ENCODE measurements around the gene CETP.

Gene CETP

DNA sequence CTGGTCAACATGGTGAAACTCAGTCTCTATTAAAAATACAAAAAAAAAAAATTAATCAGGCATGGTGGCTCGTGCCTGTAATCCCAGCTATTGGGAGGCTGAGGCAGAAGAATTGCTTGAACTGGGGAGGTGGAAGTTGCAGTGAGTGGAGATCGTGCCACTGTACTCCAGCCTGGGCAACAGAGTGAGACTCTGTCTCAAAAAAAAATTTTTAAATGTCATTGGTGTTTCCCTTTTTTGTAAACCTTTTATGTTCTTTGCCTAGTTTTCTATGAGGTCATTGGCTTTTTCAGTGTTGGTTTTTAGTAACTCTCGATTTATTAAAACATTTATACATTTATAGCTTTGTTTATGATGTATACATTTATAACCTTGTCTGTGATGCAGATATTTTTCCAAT, 45.8 kb downstream of the CETP start:
- no peak overlapping the region for H3K9ac ChIP-seq (ENCODE audit: insufficient read length, low read depth)
- no peak overlapping the region for H3K4me3 ChIP-seq (ENCODE audit: insufficient read length, low read depth)
- no peaks in the 10 kb centered on the region for H3K27me3 ChIP-seq (ENCODE audit: insufficient read depth, insufficient read length)
- peaks cover 1% of the 10 kb centered on the region for H3K4me1 ChIP-seq (ENCODE audit: insufficient read depth, insufficient read length)
- H3K9me3 ChIP-seq (ENCODE audit: insufficient read depth, low read length), result no peaks in the 10 kb centered on the region
- no peak for DNase-seq (ENCODE audit: low read depth, low spot score)
- no peaks in the 10 kb centered on the region for H3K36me3 ChIP-seq (ENCODE audit: insufficient read depth, insufficient read length, low read length)
- TF ChIP-seq YY1 (IDR thresholded peaks at IDR 0.05; ENCODE audit: insufficient read depth, insufficient read length) (no peak), ZNF274 (IDR thresholded peaks at IDR 0.05; ENCODE audit: low read depth, low read length) (0 out of 2 replicates have a peak, but pooled peaks have one; percentile 22), SUZ12 (IDR thresholded peaks at IDR 0.05; ENCODE audit: extremely low read depth, insufficient read depth, insufficient read length) (no peak)

DNA sequence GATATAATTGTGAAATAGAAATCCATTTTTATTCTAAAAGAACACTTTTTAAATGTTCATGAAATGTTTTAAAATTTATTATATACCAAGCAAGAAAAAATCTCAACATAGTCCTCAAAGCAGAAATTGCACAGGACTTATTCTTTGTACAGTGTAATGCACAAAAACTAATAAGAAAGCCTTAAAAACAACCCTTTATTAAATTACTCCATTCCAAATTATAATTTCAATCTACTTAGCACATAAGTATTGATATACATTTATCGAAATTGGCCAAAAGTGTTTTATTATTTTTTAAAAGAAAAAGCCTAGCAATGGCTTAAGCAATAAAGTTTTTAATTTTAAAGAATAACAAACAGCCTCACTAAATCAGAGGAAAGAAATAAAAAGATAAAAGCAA, 46.7 kb downstream of the CETP start:
- TF ChIP-seq ZNF274 (IDR thresholded peaks at IDR 0.05; ENCODE audit: low read depth, low read length) (no peak), YY1 (IDR thresholded peaks at IDR 0.05; ENCODE audit: insufficient read depth, insufficient read length) (no peak), SUZ12 (IDR thresholded peaks at IDR 0.05; ENCODE audit: extremely low read depth, insufficient read depth, insufficient read length) (no peak)
- no peak for DNase-seq (ENCODE audit: low read depth, low spot score)
- Histone ChIP-seq H3K4me3 (ENCODE audit: insufficient read length, low read depth) (no peak overlapping the region), H3K9ac (ENCODE audit: insufficient read length, low read depth) (no peak overlapping the region), H3K9me3 (ENCODE audit: insufficient read depth, low read length) (no peaks in the 10 kb centered on the region), H3K27me3 (ENCODE audit: insufficient read depth, insufficient read length) (no peaks in the 10 kb centered on the region), H3K4me1 (ENCODE audit: insufficient read depth, insufficient read length) (peaks cover 1% of the 10 kb centered on the region), H3K36me3 (ENCODE audit: insufficient read depth, insufficient read length, low read length) (no peaks in the 10 kb centered on the region)

DNA sequence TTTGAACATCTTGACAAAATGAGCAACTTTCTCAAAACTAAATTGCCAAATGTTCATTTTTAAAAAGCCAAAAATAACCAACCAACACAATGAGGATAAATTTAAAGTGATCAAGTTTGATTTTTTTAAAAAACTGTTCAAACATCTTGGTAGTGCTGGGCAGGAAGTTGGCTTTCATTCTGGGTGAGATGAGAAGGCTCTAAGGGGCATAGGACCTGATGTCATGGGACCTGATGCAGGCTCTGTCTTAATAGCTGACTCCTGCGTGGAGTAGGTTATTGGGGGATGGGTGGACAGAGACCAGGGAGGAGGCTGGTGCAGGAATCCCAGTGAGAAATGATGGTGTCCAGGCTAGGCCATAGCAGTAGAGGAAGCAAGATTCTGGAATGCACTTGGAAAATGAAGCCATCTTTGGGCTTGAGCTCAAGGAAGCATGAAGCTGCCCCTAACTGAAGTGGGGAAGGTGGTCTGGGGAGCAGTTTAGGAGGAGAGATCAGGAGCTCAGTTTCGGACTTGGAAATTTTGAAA, 48.0 kb downstream of the CETP start:
- no peak for TF ChIP-seq ZNF274 (IDR thresholded peaks at IDR 0.05; ENCODE audit: low read depth, low read length)
- no peak for TF ChIP-seq SUZ12 (IDR thresholded peaks at IDR 0.05; ENCODE audit: extremely low read depth, insufficient read depth, insufficient read length)
- TF ChIP-seq YY1 (IDR thresholded peaks at IDR 0.05; ENCODE audit: insufficient read depth, insufficient read length), result no peak
- Histone ChIP-seq H3K9ac (ENCODE audit: insufficient read length, low read depth) (no peak overlapping the region), H3K27me3 (ENCODE audit: insufficient read depth, insufficient read length) (no peaks in the 10 kb centered on the region), H3K4me1 (ENCODE audit: insufficient read depth, insufficient read length) (peaks cover 1% of the 10 kb centered on the region), H3K36me3 (ENCODE audit: insufficient read depth, insufficient read length, low read length) (no peaks in the 10 kb centered on the region), H3K9me3 (ENCODE audit: insufficient read depth, low read length) (no peaks in the 10 kb centered on the region), H3K4me3 (ENCODE audit: insufficient read length, low read depth) (no peak overlapping the region)
- DNase-seq (ENCODE audit: low read depth, low spot score), result no peak

DNA sequence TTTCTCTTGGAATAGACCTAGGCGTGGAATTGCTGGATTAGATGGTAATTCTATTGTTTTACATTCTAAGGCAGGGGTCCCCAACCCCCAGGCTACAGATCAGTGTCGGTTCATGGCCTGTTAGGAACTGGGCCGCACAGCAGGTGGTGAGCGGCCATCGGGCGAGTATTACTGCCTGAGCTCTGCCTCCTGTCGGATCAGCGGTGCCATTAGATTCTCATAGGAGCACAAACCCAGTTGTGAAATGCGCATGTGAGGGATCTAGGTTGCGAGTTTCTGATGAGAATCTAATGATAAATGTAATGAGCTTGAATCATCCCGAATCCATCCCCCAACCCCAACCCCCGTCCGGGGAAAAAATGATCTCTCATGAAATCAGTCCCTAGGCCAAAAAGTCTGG, 50.6 kb downstream of the CETP start:
- Histone ChIP-seq H3K27me3 (ENCODE audit: insufficient read depth, insufficient read length) (no peaks in the 10 kb centered on the region), H3K4me1 (ENCODE audit: insufficient read depth, insufficient read length) (peaks cover 1% of the 10 kb centered on the region), H3K4me3 (ENCODE audit: insufficient read length, low read depth) (no peak overlapping the region), H3K9me3 (ENCODE audit: insufficient read depth, low read length) (no peaks in the 10 kb centered on the region), H3K9ac (ENCODE audit: insufficient read length, low read depth) (no peak overlapping the region), H3K36me3 (ENCODE audit: insufficient read depth, insufficient read length, low read length) (no peaks in the 10 kb centered on the region)
- DNase-seq (ENCODE audit: low read depth, low spot score), result no peak
- TF ChIP-seq YY1 (IDR thresholded peaks at IDR 0.05; ENCODE audit: insufficient read depth, insufficient read length) (no peak), SUZ12 (IDR thresholded peaks at IDR 0.05; ENCODE audit: extremely low read depth, insufficient read depth, insufficient read length) (no peak), ZNF274 (IDR thresholded peaks at IDR 0.05; ENCODE audit: low read depth, low read length) (no peak)

DNA sequence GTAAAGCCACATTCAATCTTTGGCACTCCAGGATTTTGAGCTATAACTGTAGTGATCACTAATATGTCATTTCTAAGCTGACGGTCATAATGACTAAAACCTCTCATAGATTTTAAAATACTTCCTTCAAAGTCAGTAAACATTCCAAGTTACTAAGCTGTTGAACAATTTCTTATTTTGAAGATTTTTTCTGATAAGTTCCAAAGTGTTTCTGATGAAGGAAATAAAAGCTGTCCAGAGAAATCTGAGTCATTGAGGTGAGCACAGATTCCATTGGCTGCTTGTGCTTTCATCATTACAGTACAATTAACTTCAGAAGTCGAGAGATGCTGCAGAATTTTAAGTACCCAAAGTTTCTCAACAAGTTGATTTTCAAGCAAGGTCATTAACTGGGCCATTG, 51.5 kb downstream of the CETP start:
- no peak for DNase-seq (ENCODE audit: low read depth, low spot score)
- Histone ChIP-seq H3K27me3 (ENCODE audit: insufficient read depth, insufficient read length) (no peaks in the 10 kb centered on the region), H3K4me1 (ENCODE audit: insufficient read depth, insufficient read length) (peaks cover 1% of the 10 kb centered on the region), H3K36me3 (ENCODE audit: insufficient read depth, insufficient read length, low read length) (no peaks in the 10 kb centered on the region), H3K4me3 (ENCODE audit: insufficient read length, low read depth) (no peak overlapping the region), H3K9ac (ENCODE audit: insufficient read length, low read depth) (no peak overlapping the region), H3K9me3 (ENCODE audit: insufficient read depth, low read length) (no peaks in the 10 kb centered on the region)
- no peak for TF ChIP-seq SUZ12 (IDR thresholded peaks at IDR 0.05; ENCODE audit: extremely low read depth, insufficient read depth, insufficient read length)
- no peak for TF ChIP-seq YY1 (IDR thresholded peaks at IDR 0.05; ENCODE audit: insufficient read depth, insufficient read length)

DNA sequence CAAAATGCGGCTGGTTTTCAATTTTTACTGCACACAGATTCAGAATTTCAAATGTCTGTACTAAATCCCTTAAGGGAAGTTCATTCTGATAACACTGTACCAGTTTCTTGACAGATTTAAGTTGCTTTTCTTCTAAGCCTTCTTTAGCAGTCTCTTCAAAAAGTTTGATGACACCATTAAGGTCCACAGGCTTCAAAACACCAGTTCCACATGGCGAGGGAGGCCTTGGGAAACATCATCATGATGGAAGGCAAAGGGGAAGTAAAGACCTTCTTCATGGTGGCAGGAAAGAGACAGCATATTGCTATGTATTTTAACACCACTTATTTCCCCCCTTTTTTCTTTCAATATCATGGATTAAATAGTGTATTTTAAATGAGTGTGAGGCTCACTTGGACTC, 52.2 kb downstream of the CETP start:
- Histone ChIP-seq H3K27me3 (ENCODE audit: insufficient read depth, insufficient read length) (no peaks in the 10 kb centered on the region), H3K36me3 (ENCODE audit: insufficient read depth, insufficient read length, low read length) (no peaks in the 10 kb centered on the region), H3K4me3 (ENCODE audit: insufficient read length, low read depth) (no peak overlapping the region), H3K4me1 (ENCODE audit: insufficient read depth, insufficient read length) (peaks cover 1% of the 10 kb centered on the region), H3K9me3 (ENCODE audit: insufficient read depth, low read length) (no peaks in the 10 kb centered on the region), H3K9ac (ENCODE audit: insufficient read length, low read depth) (no peak overlapping the region)
- DNase-seq (ENCODE audit: low read depth, low spot score), result no peak
- TF ChIP-seq SUZ12 (IDR thresholded peaks at IDR 0.05; ENCODE audit: extremely low read depth, insufficient read depth, insufficient read length), result no peak
- no peak for TF ChIP-seq YY1 (IDR thresholded peaks at IDR 0.05; ENCODE audit: insufficient read depth, insufficient read length)
- TF ChIP-seq ZNF274 (IDR thresholded peaks at IDR 0.05; ENCODE audit: low read depth, low read length), result no peak

DNA sequence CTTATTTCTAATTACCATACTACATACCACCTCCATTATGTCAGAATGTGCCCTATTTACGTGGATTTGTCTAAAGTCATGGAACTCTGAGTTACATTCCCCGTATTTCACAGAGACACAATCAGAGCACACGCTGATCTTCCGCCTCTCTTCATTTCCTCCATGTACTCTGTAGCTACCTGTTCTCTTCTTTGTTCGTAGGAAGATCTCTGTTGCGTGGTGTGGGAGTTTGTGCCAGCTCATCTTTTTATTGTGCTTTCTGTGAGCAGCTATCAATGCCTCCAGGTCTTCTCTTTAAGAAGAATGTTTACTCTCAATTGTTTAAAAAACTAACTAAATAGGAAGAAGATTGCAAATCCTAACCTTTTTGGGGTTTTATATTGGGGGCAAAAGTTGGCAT, 54.6 kb downstream of the CETP start:
- Histone ChIP-seq H3K9ac (ENCODE audit: insufficient read length, low read depth) (no peak overlapping the region), H3K9me3 (ENCODE audit: insufficient read depth, low read length) (no peaks in the 10 kb centered on the region), H3K36me3 (ENCODE audit: insufficient read depth, insufficient read length, low read length) (no peaks in the 10 kb centered on the region), H3K4me3 (ENCODE audit: insufficient read length, low read depth) (no peak overlapping the region), H3K27me3 (ENCODE audit: insufficient read depth, insufficient read length) (no peaks in the 10 kb centered on the region), H3K4me1 (ENCODE audit: insufficient read depth, insufficient read length) (peaks cover 1% of the 10 kb centered on the region)
- DNase-seq (ENCODE audit: low read depth, low spot score), result no peak
- TF ChIP-seq YY1 (IDR thresholded peaks at IDR 0.05; ENCODE audit: insufficient read depth, insufficient read length) (no peak), SUZ12 (IDR thresholded peaks at IDR 0.05; ENCODE audit: extremely low read depth, insufficient read depth, insufficient read length) (no peak), ZNF274 (IDR thresholded peaks at IDR 0.05; ENCODE audit: low read depth, low read length) (no peak)

Measured in NT2/D1 (cell line).